DMS114 treated with DMSO at 0.1 percent for 48 hours (cell line): ENCODE data around the gene MCFD2.
"Not testable (repeated sequence)": the region's sequence is repeated elsewhere in the genome, so short reads cannot be mapped to it uniquely, and the experiment has no call there.

Source experiments
- DNase-seq: peaks from one replicate; lab custom pipeline; 2025; ENCODE audit not compliant: unreplicated experiment; lab: John Stamatoyannopoulos, UW

Gene MCFD2

DNA sequence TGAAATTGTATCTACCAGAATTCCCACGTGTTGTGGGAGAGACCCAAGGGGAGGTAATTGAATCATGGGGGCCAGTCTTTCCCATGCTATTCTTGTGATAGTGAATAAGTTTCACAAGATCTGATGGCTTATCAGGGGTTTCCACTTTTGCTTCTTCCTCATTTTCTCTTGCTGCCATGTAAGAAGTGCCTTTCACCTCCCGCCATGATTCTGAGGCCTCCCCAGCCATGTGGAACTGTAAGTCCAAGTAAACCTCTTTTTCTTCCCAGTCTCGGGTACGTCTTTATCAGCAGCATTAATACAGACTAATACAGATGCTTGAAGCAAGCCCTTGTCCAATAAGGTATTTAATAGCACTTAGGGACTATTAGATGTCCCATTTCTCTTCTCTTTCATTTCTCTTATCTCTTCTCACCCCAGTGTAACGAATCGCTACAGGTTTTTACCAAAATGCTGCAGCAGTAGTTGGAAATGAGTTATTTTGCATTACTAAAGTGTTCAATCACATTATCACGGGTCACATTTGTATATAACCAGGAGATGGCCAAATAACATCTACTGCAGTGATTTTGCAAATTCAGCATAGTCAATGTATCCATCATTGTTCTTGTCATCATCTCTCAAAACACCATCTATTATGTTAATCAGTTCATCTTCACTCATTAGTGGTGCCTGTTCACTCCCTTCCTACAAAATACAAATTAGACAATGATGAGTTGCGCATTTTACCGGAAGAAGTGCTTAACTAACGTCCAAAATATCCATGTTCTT, 10.5 kb downstream of the MCFD2 start:
- DNase-seq, result not testable (repeated sequence)

DNA sequence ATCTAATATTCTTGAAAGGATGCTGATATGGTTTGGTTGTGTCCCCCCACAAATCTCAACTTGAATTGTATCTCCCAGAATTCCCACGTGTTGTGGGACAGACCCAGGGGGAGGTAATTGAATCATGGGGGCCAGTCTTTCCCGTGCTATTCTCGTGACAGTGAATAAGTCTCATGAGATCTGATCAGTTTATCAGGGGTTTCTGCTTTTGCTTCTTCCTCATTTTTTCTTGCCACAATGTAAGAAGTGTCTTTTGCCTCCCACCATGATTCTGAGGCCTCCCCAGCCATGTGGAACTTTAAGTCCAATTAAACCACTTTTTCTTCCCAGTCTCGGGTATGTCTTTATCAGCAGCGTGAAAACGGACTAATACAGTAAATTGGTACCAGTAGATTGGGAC, 12.6 kb downstream of the MCFD2 start:
- not testable (repeated sequence) for DNase-seq

- no peak for DNase-seq
Measured at GRCh38 chr2:46902465-46902864, 13.1 kb downstream of the MCFD2 start.

GRCh38 chr2:46901611-46902010, 14.0 kb downstream of the MCFD2 start:
- no peak for DNase-seq

DNA sequence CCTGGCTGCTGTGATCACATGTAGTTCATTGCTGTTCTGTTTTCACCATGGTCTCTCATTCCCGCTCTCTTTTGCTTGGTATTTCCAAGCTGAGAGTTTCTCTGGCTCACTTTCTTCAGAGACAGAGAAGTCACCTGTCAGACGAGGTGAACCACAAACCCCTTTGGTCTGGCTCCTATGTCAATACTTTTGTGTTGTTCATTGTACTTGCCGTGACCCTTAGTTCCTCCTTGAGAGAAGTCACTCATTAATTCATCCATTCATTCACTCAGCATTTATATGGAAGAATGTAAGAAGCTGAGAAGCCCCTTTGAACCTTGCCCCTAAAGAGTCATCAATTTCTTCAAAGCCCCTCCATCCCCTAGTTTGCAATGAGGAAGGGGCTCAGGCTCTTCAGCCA, 15.2 kb downstream of the MCFD2 start:
- no peak for DNase-seq

DNA sequence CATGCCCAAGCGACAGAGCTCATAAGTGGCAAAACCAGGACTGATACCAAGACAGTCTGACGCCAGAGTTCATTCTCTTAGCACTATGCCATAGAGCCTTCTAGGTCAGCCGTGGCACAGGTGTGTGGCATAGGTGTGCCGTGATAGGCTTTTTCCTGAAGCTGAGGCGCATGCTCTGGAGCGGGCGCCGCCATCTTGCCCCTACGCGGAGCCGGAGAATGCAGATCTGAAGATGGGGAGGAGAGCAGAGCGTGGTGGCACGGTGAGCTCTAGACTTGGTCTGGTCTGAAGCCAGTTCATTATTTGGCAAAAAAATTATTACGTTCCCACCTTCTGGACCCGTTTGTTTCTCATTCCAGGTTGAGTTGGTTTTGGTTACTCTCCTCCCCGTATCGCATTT, 16.6 kb downstream of the MCFD2 start:
- no peak for DNase-seq

- no peak for DNase-seq
Measured at GRCh38 chr2:46898024-46898423, 17.6 kb downstream of the MCFD2 start.

DNA sequence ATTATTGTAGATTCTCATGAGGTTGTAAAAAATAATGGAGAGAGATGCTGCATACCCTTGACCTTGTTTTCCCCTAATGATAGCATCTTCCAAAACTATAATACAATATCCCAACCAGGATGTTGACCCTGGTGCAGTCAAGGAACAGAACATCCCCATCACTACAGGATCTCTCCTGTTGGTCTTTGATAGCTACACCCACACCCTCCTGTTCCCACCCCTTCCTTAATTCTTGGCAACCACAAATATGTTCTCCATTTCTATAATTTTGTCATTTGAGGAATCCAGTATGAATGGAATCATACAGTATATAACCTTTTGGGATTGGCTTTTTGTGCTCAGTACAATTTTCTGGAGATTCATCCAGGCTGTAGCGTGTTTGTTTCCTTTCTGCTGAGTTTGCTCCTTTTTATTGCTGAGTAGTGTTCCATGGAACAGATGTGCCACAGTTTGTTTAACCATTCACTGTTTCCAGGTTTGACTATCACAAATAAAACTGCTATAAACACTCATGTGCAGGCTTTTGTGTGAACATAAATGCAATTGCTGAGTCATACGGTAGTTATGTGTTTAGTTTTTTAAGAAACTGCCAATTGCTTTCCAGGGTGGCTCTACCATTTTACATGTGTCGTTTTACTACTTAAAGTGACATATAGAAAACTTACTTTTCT, 22.2 kb downstream of the MCFD2 start:
- no peak for DNase-seq

- no peak for DNase-seq
Measured at GRCh38 chr2:46891956-46892553, 23.6 kb downstream of the MCFD2 start.

DNA sequence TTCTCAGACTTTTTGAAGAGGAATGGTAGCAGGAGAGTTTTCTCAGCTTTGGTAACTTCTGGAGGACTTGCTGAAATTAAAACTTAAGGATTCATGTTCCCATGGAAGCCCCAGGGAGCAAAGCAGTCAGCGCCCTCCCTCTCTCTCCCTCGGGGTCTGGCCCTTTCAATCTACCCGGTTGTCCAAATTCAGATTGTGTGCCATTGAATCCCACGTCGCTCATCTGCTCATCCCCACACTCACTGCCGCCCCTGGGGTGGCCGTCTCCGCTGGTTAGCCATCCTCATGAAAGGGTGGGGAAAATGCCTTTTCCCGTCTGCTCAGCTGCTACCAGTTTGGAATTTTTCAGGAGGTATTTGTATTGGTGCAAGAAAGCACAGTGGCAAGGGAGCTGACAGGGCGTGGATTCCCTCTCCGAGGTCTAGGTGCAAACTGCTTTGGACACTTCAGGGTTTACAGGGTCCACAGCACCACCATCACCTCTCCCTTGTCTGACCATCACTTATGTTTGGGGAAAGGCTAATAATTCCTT, 27.1 kb downstream of the MCFD2 start:
- DNase-seq, result no peak

- DNase-seq, result no peak
Measured at GRCh38 chr2:46887028-46887885, 28.3 kb downstream of the MCFD2 start.

GRCh38 chr2:46886268-46887027, 29.2 kb downstream of the MCFD2 start:
- no peak for DNase-seq

GRCh38 chr2:46885376-46885775, 30.2 kb downstream of the MCFD2 start:
- DNase-seq, result no peak

DNA sequence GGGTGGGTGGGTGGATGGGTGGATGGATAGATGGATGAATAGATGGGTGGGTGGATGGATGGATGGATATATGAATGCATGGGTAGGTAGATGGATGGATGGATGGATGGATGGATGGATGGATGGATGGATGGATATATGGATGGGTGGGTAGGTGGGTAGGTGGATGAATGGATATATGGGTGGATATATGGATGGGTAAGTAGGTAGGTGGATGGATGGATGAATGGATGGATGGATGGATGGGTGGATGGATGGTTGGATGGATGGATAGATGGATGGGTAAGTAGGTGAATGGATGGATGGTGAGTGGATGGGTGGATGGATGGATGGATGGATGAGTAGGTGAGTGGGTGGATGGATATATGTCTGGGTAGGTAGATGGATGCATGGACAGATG, 36.1 kb downstream of the MCFD2 start:
- no peak for DNase-seq

DNA sequence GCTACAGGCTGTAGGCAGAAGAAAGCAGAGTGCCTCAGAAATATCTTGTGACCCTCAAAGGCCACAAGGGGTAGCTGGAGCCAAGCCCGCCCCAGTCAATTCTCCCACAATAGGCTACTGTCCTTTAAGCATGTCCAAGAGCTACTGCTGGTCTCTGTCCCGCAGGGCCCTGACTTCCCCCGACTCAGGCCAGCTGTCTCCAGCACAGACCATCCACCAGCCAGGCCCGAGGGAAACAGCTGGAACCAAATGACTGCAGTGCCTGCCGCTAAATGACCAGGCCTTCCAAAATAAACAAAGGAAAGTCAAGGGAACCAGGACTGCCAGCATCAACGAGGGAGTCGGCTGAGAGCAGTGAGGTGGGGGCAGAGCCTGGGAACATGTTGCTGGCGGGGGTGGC, 36.7 kb downstream of the MCFD2 start:
- no peak for DNase-seq

DNA sequence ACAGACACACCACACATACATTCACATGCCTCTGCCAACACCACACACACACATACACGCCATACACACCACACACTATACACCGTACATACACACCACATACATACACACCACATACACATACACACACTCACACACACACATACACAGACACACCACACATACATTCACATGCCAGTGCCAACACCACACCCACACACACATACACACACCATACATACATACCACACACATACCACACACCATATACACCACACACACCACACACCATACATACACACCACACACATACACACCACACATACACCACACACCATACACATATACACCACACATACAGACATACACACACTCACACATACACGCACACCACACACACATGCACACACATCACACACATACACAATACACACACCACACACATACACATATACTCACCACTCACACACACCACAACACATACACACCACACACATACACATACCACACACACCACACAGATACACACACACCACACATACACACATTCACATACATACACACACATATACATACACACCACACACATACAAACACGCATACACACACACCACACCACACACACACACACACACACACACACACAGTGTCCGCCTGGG, 37.2 kb downstream of the MCFD2 start:
- no peak for DNase-seq

DNA sequence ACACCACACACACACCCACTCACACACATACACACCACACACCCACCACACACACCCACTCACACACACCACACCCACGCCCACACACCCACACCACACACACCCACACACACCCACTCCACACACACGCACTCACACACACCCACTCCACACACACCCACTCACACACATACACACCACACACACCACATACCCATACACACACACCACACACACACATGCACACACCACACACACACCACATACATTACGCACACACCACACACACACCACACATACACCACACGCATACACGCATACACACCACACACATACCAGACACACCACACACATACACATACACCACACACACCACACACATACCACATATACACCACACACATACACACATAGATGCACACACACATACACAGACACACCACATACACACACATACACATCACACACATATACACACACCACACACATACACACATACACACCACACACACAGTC, 37.9 kb downstream of the MCFD2 start:
- no peak for DNase-seq

- DNase-seq, result peak; percentile 46
Measured at GRCh38 chr2:46876741-46877384, 38.7 kb downstream of the MCFD2 start.
